CD4-positive, alpha-beta T cell treated with Interleukin-17A for 1 hour (primary cell): ENCODE measurements around the gene CCDC197.
A peak's percentile ranks its signal among the peaks of the same experiment; 100 is the strongest.

Experiments used
- DNase-seq: peaks from one replicate; pipeline ENCODE4 v3.0.0-alpha.2; 2020

Gene CCDC197

GRCh38 chr14:93962701-93963601 lies 34.1 kb upstream of the CCDC197 start:
- peak; percentile 73 for DNase-seq

- peak; percentile 18 for DNase-seq
Observed at GRCh38 chr14:93963692-93964091, 33.4 kb upstream of the CCDC197 start.

- DNase-seq: no peak
Observed at GRCh38 chr14:93964281-93964680, 32.8 kb upstream of the CCDC197 start.

- DNase-seq: no peak
Observed at GRCh38 chr14:93964820-93965286, 32.2 kb upstream of the CCDC197 start.

- DNase-seq: no peak
Observed at GRCh38 chr14:93965287-93965821, 31.7 kb upstream of the CCDC197 start.

- no peak for DNase-seq
Observed at GRCh38 chr14:93965946-93966474, 31.1 kb upstream of the CCDC197 start.

- peak; percentile 27 for DNase-seq
Observed at GRCh38 chr14:93967637-93968250, 29.4 kb upstream of the CCDC197 start.

GRCh38 chr14:93969082-93969828 lies 27.8 kb upstream of the CCDC197 start:
- DNase-seq: no peak

GRCh38 chr14:93970585-93970964 lies 26.5 kb upstream of the CCDC197 start:
- DNase-seq: peak; percentile 82

GRCh38 chr14:93970965-93971634 lies 26.0 kb upstream of the CCDC197 start:
- DNase-seq: peak; percentile 54

- no peak for DNase-seq
Observed at GRCh38 chr14:93971635-93972027, 25.5 kb upstream of the CCDC197 start.

GRCh38 chr14:93972618-93973205 lies 24.4 kb upstream of the CCDC197 start:
- DNase-seq: no peak

- no peak for DNase-seq
Observed at GRCh38 chr14:93973607-93974006, 23.5 kb upstream of the CCDC197 start.

GRCh38 chr14:93974299-93974698 lies 22.8 kb upstream of the CCDC197 start:
- DNase-seq: no peak

GRCh38 chr14:93974833-93975232 lies 22.3 kb upstream of the CCDC197 start:
- DNase-seq: no peak

- DNase-seq: peak; percentile 28
Observed at GRCh38 chr14:93975791-93976476, 21.2 kb upstream of the CCDC197 start.

- DNase-seq: no peak
Observed at GRCh38 chr14:93976477-93977057, 20.5 kb upstream of the CCDC197 start, which contains the start of gene ASB2. Gene ASB2, minus strand, starts transcription at chr14:93976570. Its CDS starts 12,031 bp downstream, at chr14:93964539.

GRCh38 chr14:93977171-93977570 lies 19.9 kb upstream of the CCDC197 start:
- no peak for DNase-seq

GRCh38 chr14:93977790-93978581 lies 19.1 kb upstream of the CCDC197 start:
- peak; percentile 84 for DNase-seq

- no peak for DNase-seq
Observed at GRCh38 chr14:93978735-93979134, 18.4 kb upstream of the CCDC197 start.
